Astrocyte of the cerebellum (primary cell): ENCODE results near the gene SIRT7.

Source experiments
- DNase-seq: peaks from one replicate; pipeline ENCODE4 v3.0.0-alpha.2; 2011; ENCODE audit warnings: low read depth
- H3K4me3 ChIP-seq: 2 replicates; pipeline ENCODE4 v1.5.1; 2011; ENCODE audit warnings: mild to moderate bottlenecking, low read depth, low read length, moderate library complexity
- in situ Hi-C: cut with HindIII; loops from 2 replicates; pipeline ENCODE4 v1.10.0; 2017; ENCODE audit warnings: low sequenced_read_pairs
- TF ChIP-seq, protein P1 (sequence below): IDR thresholded peaks from 2 replicates; pipeline ENCODE4 v1.5.1; 2012; ENCODE audit warnings: low read length, low read depth, moderate library complexity, mild to moderate bottlenecking; ENCODE audit errors: missing control alignments

The SIRT7 gene

DNA sequence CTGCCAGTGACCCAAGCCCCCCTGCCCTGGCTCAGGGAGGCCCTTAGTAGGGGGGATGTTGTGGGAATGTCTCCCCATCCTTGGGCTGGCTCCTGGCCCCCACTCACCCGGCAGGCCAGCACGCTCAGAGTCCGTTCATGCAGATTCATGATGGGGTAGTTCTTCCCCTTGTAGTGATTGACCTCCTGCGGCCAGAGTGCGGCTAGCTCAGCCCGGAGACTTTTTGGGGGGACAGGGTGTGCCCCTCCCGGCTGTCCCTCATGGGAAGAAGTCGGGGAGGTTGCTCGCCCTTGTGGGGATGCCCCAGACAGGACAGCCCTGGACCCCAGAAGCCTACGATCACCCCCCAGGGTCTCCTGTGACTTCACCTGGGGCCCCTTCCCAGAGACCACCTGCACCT, 12.0 kb downstream of the SIRT7 start:
- in situ Hi-C loops, result no loop called here
- H3K4me3 ChIP-seq, result no peak overlapping the region
- no peak for DNase-seq
- TF ChIP-seq, protein P1, sequence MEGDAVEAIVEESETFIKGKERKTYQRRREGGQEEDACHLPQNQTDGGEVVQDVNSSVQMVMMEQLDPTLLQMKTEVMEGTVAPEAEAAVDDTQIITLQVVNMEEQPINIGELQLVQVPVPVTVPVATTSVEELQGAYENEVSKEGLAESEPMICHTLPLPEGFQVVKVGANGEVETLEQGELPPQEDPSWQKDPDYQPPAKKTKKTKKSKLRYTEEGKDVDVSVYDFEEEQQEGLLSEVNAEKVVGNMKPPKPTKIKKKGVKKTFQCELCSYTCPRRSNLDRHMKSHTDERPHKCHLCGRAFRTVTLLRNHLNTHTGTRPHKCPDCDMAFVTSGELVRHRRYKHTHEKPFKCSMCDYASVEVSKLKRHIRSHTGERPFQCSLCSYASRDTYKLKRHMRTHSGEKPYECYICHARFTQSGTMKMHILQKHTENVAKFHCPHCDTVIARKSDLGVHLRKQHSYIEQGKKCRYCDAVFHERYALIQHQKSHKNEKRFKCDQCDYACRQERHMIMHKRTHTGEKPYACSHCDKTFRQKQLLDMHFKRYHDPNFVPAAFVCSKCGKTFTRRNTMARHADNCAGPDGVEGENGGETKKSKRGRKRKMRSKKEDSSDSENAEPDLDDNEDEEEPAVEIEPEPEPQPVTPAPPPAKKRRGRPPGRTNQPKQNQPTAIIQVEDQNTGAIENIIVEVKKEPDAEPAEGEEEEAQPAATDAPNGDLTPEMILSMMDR, result no peak

DNA sequence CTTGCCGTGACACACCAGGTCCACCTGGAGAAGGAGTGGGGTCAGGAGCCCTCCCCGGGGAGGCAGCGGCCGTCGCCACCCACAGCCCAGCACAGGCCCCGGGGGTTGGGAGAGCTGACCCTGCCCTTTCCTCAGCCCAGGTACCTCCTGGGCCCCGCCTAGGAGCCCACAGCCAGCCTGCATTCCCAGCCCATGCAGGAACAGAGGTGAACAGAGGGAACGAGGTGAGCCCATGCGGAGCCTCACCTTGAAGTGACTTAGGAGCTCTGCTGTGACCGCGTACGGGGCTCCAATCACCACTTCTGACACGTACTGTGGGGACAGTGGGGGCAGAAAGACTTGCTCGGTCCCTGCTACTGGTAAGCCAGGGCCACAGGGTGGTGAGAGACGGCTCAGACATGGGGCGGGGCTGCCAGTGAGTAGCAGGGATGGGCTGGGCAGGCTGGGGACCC, 12.5 kb downstream of the SIRT7 start:
- DNase-seq, result no peak
- TF ChIP-seq, protein P1, result no peak
- no peak overlapping the region for H3K4me3 ChIP-seq
- in situ Hi-C loops, result no loop called here

DNA sequence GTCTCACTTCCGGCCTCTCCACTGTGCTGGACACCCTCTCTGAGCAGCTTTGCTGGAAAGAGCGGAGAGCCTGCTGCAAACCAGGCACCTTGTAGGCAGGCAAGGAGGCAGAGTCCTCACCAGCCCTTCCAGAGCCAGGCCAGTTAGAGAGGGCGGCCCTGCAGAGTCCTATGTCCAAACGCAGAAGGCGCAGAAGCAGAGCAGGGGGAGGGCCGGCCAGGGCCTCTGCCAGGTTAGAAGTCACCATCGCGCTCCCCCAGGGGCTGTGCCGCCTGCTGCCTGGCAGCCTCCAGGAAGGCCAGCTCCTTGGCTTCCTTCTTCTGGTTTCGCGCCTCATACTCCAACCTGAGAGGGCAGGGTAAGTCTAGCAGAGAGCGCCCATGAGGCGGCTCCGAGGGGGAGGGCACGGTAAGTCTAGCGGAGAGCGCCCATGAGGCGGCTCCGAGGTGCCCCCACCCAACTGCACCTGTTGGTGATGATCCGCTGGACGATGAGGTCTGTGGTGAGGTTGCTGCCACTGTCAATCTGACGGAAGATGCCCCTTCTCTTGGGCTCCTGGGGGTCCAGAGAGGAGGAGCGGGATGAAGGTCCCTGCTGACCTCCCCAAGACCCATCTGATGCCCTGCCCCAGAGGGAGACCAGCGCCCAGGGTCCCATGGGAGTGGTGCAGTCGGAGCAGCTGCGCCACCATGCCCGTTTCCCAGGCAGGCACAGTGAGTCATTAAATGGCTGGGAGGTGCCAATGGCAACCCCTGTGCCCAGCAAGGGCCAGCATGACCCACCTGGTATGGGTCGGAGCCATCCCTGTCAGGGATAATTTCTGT, 13.2 kb downstream of the SIRT7 start:
- in situ Hi-C loops, result no loop called here
- no peak overlapping the region for H3K4me3 ChIP-seq
- no peak for DNase-seq
- TF ChIP-seq, protein P1, result no peak

DNA sequence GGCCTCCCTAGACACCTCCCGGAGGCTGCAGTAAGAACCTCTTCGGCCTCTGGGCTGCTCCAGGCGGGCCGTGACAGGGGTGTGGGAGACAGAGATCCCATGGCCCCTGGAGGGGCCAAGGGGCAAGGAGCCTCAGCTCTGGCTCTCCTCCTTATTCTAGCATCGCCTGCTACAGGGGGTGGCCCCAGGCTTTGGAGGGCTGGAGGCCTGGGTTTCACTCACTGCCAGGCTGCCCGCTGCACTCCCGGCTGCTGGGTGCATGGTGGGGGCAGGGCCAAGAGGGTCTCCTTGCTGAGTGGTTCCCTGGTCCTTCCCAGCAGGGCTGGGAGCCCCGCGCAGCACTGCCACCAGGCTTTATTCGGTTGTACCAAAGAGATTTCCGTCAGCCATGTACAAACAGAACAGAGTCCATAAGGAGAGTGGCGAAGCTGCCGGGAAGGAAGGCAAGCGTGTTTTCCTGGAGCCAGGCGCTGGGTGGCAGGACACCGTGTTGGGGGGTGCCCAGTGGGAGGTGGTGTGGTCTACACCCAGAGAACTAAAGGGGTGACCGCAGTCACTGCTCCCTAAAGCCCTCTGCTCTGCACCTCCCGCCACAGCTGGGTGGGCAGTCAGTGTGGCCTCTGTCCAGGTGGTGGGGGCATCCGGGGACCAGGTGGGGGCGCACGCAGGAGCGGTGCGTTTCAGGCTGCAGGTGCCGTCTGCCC, 13.9 kb downstream of the SIRT7 start:
- no peak for DNase-seq
- in situ Hi-C loops, result no loop called here

DNA sequence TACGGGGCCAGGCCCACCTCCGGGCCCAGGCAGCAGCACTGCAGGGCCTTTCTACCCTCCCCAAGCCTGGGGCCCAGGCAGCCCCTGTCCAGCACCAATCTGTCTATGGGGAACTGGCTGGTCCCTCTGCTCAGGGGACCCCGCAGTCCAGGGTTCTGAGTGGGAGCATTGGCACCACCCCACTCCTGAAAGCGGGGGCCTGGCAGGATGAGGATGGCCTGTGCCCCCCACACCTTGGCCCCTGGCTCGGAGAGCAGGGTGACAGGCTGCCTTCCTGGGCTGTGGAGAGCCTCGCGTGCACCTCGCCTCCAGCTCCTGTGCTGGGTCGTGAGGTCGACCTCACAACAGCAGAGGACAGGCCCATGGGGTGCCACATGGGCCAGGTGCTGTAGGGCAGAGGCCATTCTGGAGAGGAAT, 14.6 kb downstream of the SIRT7 start:
- no peak for DNase-seq
- no peak overlapping the region for H3K4me3 ChIP-seq
- in situ Hi-C loops, result no loop called here
- TF ChIP-seq, protein P1, result no peak

More for the DNA sequence above, 13.9 kb downstream of the SIRT7 start:
- no peak overlapping the region for H3K4me3 ChIP-seq
- TF ChIP-seq, protein P1, result no peak

DNA sequence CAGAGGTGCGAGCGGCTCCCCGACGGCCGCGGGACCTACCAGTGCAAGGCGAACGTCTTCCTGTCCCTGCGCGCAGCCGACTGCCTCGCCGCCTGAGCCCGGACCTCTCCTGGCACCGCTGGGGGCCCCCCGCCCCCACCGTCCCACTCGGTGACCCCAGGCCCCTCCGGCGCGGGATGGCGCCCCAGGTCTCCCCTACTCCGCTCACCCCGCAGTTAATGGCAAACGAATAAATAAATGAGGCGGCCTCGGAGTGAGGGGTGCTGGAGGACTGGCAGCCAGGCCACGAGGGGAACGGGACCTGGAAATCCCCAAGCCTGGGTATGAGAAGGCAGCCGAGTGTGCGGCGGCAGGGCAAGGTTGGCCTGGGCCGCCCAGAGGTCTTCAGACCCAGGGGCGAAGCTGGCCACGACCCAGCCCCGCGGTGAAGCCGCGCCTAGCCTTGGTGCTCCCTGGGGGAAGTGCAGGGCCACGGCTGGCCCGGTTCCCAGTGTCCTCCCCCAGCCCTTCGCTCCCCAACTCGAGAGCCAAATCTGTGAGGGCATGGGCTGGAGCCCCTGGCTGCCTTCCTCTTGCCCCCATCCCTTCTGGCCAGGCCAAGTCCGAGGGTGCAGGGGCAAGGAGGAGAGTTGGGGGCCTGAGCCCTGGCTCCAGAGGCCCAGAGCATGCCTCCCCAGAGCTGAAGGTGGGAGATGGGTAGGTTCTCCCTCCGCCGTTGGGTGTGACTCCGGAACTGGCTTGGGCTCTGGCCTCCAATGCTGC, 15.1 kb downstream of the SIRT7 start:
- in situ Hi-C loops, result no loop called here
- H3K4me3 ChIP-seq, result peak overlapping the region; percentile 19
- TF ChIP-seq, protein P1, result no peak
- DNase-seq, result no peak
